AG04450 (cell line): ENCODE measurements around the gene ADAMTS1. TPM values are rescaled to one million over a fixed set of nuclear protein-coding genes. Genes with fewer than 3 reads are reported as not detected.

Source experiments
- CTCF ChIA-PET: fragments of 300-600, 350-600 bp; formaldehyde crosslinking; extraction: SDS; loops from one replicate; lab custom pipeline; 2022; ENCODE audit warnings: antibody characterized with exemption, inconsistent platforms; lab: Charles Lee
- POLR2A ChIA-PET: fragments of 350-600 bp; formaldehyde crosslinking; extraction: SDS; loops from one replicate; lab custom pipeline; 2021; ENCODE audit warnings: antibody characterized with exemption, inconsistent platforms; lab: Yijun Ruan, JAX
- DNase-seq: peaks from one replicate; pipeline ENCODE4 v3.0.0-alpha.2; 2011; ENCODE audit warnings: low read depth, low spot score
- H3K27ac ChIP-seq: one replicate; pipeline ENCODE4 v1.5.1; 2012; ENCODE audit warnings: low read depth, low read length, control low read depth
- H3K27me3 ChIP-seq: one replicate; pipeline ENCODE4 v1.6.0; 2012; ENCODE audit warnings: low read length; ENCODE audit not compliant: control insufficient read depth, insufficient read depth
- H3K4me3 ChIP-seq: 2 replicates; pipeline ENCODE4 v1.5.1; 2011; ENCODE audit warnings: mild to moderate bottlenecking, low read depth, low read length, control low read depth
- H3K9me3 ChIP-seq: 2 replicates; pipeline ENCODE4 v1.5.1; 2012; ENCODE audit warnings: low read length; ENCODE audit not compliant: control insufficient read depth, insufficient read depth
- polyA plus RNA-seq: library from polyadenylated mRNA; depleted of rRNA; stranded (reverse); fragments of >200 nt; gene quantifications from 2 replicates; pipeline ENCODE4 v1.2.3, GENCODE V29; 2011
- TF ChIP-seq, protein P1 (sequence below): IDR thresholded peaks from 2 replicates; pipeline ENCODE4 v1.5.1; 2011; ENCODE audit warnings: low read depth, low read length, control low read depth, inconsistent platforms

ADAMTS1 gene
- polyA plus RNA-seq, 1 experiment: 309 TPM

DNA sequence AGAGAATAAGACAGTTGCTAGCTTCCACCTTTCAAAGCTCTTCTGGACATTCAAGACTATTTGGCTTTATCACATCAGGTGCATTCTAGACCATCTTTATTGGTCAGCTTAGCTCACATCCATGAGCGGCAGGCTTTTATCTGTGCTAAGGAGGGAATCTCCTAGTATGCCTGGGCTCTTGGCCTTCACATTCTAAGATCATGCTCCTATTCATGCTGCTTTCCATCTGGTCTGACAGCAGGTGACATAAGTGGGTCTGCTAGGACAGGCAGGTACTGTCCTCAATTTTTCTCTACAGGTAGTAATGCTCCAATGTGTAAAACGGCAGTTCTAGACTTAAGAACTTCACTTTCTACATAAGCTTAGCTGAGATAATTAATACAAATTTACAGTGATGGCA is 39.2 kb upstream of the ADAMTS1 start:
- POLR2A ChIA-PET: no interaction called here
- DNase-seq: no peak
- no peaks in the 10 kb centered on the region for H3K9me3 ChIP-seq
- TF ChIP-seq, protein P1, sequence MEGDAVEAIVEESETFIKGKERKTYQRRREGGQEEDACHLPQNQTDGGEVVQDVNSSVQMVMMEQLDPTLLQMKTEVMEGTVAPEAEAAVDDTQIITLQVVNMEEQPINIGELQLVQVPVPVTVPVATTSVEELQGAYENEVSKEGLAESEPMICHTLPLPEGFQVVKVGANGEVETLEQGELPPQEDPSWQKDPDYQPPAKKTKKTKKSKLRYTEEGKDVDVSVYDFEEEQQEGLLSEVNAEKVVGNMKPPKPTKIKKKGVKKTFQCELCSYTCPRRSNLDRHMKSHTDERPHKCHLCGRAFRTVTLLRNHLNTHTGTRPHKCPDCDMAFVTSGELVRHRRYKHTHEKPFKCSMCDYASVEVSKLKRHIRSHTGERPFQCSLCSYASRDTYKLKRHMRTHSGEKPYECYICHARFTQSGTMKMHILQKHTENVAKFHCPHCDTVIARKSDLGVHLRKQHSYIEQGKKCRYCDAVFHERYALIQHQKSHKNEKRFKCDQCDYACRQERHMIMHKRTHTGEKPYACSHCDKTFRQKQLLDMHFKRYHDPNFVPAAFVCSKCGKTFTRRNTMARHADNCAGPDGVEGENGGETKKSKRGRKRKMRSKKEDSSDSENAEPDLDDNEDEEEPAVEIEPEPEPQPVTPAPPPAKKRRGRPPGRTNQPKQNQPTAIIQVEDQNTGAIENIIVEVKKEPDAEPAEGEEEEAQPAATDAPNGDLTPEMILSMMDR: no peak
- CTCF ChIA-PET: interaction anchor here (0.6 to 1.0 kb wide), 2 partner anchors 487 to 878 kb away, joined by 3 read pairs; no protein-coding TSS in a partner anchor
- H3K27ac ChIP-seq: no peak overlapping the region
- no peak overlapping the region for H3K4me3 ChIP-seq
- H3K27me3 ChIP-seq: no peaks in the 10 kb centered on the region

DNA sequence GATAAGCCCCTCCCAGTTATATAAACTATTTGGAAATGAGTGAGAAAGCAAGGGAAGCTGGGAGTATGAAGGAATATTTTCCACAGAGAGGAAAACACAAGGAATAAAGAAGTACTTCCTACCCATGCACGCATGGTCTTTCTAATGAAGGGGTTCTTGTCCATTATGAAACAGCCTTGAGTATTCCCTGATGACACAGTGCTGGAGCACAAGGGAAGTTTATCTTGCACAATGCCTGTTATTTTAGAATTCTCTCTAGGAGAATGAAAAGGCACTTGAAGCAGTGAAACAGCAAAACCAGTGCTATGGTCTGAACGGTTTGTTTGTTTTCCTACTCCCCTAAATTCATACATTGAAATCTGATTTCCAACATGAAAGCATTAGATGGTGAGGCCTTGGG is 38.6 kb upstream of the ADAMTS1 start:
- Histone ChIP-seq H3K27me3 (no peaks in the 10 kb centered on the region), H3K4me3 (no peak overlapping the region), H3K9me3 (no peaks in the 10 kb centered on the region), H3K27ac (no peak overlapping the region)
- POLR2A ChIA-PET: no interaction called here
- CTCF ChIA-PET: no interaction called here
- DNase-seq: no peak
- TF ChIP-seq, protein P1: no peak

DNA sequence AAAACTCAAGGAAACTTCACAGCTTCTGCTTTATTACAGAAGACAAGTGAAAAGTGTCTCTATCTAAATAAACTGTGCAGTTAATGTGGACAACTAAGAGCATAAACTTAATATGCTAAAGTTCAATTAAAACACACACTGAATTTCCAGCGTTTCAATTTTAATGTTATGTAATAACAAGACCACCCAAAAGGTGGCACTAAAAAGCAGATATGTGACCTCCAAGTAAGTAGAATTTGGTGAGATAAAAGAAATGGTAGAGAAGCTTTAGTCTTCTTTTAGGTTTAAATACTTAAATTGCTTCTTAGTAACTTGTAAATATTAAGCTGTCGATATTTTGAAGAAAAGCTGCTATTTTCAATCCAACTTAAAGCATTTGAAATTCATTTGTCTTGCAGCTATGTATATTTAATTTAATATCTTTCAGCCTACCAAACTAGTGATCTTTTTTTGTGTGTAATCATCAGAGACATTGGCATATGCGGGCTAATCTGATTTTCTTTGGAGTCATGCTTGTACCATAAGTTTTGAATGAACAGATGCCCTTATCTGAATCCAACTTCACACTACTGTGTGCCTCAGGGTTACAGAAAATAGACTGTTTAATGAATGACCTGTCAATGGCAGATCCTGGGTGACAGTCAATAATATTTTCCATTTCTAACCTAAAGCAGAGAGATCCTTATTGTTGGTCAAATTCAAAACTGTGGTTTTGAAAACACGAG is 36.5 kb upstream of the ADAMTS1 start:
- no peak overlapping the region for H3K27ac ChIP-seq
- CTCF ChIA-PET: interaction anchor here (0.6 to 2.6 kb wide), 25 partner anchors 9 to 1864 kb away, joined by 3 to 9 read pairs (median 4); no protein-coding TSS in a partner anchor
- POLR2A ChIA-PET: no interaction called here
- H3K27me3 ChIP-seq: no peaks in the 10 kb centered on the region
- peak; percentile 8 for DNase-seq
- no peak overlapping the region for H3K4me3 ChIP-seq
- H3K9me3 ChIP-seq: no peaks in the 10 kb centered on the region
- TF ChIP-seq, protein P1: peak; percentile 45

DNA sequence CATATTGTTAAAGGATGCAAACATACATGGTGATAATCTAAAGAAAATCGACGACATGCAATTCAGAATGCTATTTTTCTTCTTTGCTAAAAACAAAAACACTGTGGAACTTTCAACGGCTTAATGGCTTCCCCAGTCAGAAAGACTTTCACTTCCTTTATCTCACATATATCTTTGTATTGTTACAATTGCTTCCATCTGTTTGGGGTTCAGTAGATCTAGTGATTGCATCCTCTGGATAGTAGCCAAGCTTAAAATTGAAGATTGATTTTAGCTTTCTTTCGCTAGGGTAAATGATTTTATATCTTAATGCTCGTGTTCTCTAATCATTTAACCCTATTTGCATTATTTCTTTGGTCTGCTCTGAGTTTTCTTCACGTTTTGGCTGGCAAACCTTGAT is 31.8 kb upstream of the ADAMTS1 start:
- no peak overlapping the region for H3K27ac ChIP-seq
- no peaks in the 10 kb centered on the region for H3K9me3 ChIP-seq
- ChIA-PET CTCF (no interaction called here), POLR2A (no interaction called here)
- H3K27me3 ChIP-seq: no peaks in the 10 kb centered on the region
- TF ChIP-seq, protein P1: no peak
- no peak for DNase-seq
- no peak overlapping the region for H3K4me3 ChIP-seq

DNA sequence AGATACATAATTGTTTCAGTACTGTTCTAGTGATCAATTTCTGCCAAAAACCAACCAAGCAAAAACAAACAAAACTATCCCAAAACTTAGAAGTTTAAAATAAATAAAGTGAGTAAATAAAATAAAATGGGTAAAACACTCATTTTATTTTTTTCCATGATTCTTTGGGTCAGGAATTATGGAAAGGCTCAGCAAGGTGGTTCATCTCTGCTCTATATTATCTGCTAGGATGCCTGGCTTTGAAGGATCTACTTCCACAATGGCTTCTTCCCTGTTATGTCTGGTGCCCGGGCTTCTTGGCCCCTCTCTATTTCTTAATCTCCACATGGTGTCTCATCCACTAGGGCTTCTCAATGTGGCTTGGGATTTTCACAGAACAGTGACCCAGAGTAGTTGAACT is 29.1 kb upstream of the ADAMTS1 start:
- TF ChIP-seq, protein P1: no peak
- DNase-seq: no peak
- CTCF ChIA-PET: no interaction called here
- H3K27ac ChIP-seq: no peak overlapping the region
- no peak overlapping the region for H3K4me3 ChIP-seq
- no peaks in the 10 kb centered on the region for H3K27me3 ChIP-seq
- H3K9me3 ChIP-seq: no peaks in the 10 kb centered on the region
- POLR2A ChIA-PET: no interaction called here
